Germinal center (tissue), 1 donor: ENCODE results near the gene LRP5.
"Not testable (repeated sequence)": the region's sequence is repeated elsewhere in the genome, so short reads cannot be mapped to it uniquely, and the experiment has no call there.

Source experiments
- DNase-seq: peaks from one replicate; pipeline ENCODE4 v3.0.0; 2012; ENCODE audit warnings: mixed read lengths, low spot score

The LRP5 gene

GRCh38 chr11:68444566-68444965 is 132.2 kb downstream of the LRP5 start:
- no peak for DNase-seq

- no peak for DNase-seq
Measured at GRCh38 chr11:68445531-68446035, 133.2 kb downstream of the LRP5 start.

GRCh38 chr11:68446046-68446725 is 133.8 kb downstream of the LRP5 start:
- no peak for DNase-seq

- DNase-seq = peak; percentile 84
Measured at GRCh38 chr11:68447015-68447801, 134.8 kb downstream of the LRP5 start.

GRCh38 chr11:68447914-68448313 is 135.5 kb downstream of the LRP5 start:
- not testable (repeated sequence) for DNase-seq

- DNase-seq = no peak
Measured at GRCh38 chr11:68448604-68449011, 136.2 kb downstream of the LRP5 start.

- DNase-seq = no peak
Measured at GRCh38 chr11:68449951-68450350, 137.6 kb downstream of the LRP5 start.

- no peak for DNase-seq
Measured at GRCh38 chr11:68450711-68451110, 138.3 kb downstream of the LRP5 start.

GRCh38 chr11:68454767-68455166 is 142.4 kb downstream of the LRP5 start:
- DNase-seq = no peak

GRCh38 chr11:68455485-68455884 is 143.1 kb downstream of the LRP5 start:
- no peak for DNase-seq

GRCh38 chr11:68457216-68457897 is 145.0 kb downstream of the LRP5 start:
- no peak for DNase-seq

GRCh38 chr11:68457898-68458249 is 145.5 kb downstream of the LRP5 start:
- no peak for DNase-seq

GRCh38 chr11:68458340-68458739 is 145.9 kb downstream of the LRP5 start:
- DNase-seq = not testable (repeated sequence)

GRCh38 chr11:68459886-68460740 is 147.7 kb downstream of the LRP5 start:
- DNase-seq = peak; percentile 99

GRCh38 chr11:68460741-68461574 is 148.6 kb downstream of the LRP5 start, which contains the start of gene PPP6R3:
PPP6R3 (plus strand) TSS chr11:68460752; CDS start chr11:68537665, 76,913 bp downstream.
- DNase-seq = no peak

GRCh38 chr11:68461575-68461917 is 149.2 kb downstream of the LRP5 start:
- DNase-seq = no peak

GRCh38 chr11:68463714-68464113 is 151.3 kb downstream of the LRP5 start:
- DNase-seq = no peak

GRCh38 chr11:68467201-68467834 is 154.9 kb downstream of the LRP5 start:
- DNase-seq = no peak

- peak; percentile 56 for DNase-seq
Measured at GRCh38 chr11:68468217-68468828, 155.9 kb downstream of the LRP5 start.

GRCh38 chr11:68469122-68469521 is 156.7 kb downstream of the LRP5 start:
- DNase-seq = no peak
